HepG2 (cell line): ENCODE measurements around the gene ZNF225. TPM values are rescaled to one million over a fixed set of nuclear protein-coding genes. Genes with fewer than 3 reads are reported as not detected.
A peak's percentile ranks its signal among the peaks of the same experiment; 100 is the strongest.

Experiments used
- ATF3 ChIP-seq: sonication (generic); formaldehyde crosslinking; IDR thresholded peaks from 2 replicates; pipeline ENCODE4 v1.4.0; 2020; ENCODE audit warnings: missing genetic modification reagents
- ETS1 ChIP-seq: sonication (generic); formaldehyde crosslinking; IDR thresholded peaks from 2 replicates; pipeline ENCODE4 v1.4.0; 2020; ENCODE audit warnings: missing genetic modification reagents
- FOSL2 ChIP-seq: sonication (generic); formaldehyde crosslinking; IDR thresholded peaks from 2 replicates; pipeline ENCODE4 v1.4.0; 2020; ENCODE audit warnings: missing genetic modification reagents
- GATAD1 ChIP-seq: IDR thresholded peaks from 2 replicates; pipeline ENCODE4 v1.6.1; 2016; ENCODE audit warnings: missing genetic modification reagents, missing compliant biosample characterization
- HDAC6 ChIP-seq: fragments of 200-600 bp; sonication (generic); IDR thresholded peaks from 2 replicates; pipeline ENCODE4 v1.7.0; 2017; ENCODE audit warnings: mild to moderate bottlenecking, antibody characterized with exemption, low read length, low read depth
- IKZF5 ChIP-seq: IDR thresholded peaks from 2 replicates; pipeline ENCODE4 v1.6.1; 2018; ENCODE audit warnings: missing genetic modification reagents, mild to moderate bottlenecking, missing compliant biosample characterization
- MTA1 ChIP-seq: sonication (generic); formaldehyde crosslinking; IDR thresholded peaks from 2 replicates; pipeline ENCODE4 v1.4.0; 2020; ENCODE audit warnings: missing genetic modification reagents, mild to moderate bottlenecking, borderline replicate concordance
- MXD1 ChIP-seq: sonication (generic); formaldehyde crosslinking; IDR thresholded peaks from 2 replicates; pipeline ENCODE4 v1.4.0; 2020; ENCODE audit warnings: mild to moderate bottlenecking, missing genetic modification reagents
- NFATC3 ChIP-seq: sonication (generic); formaldehyde crosslinking; IDR thresholded peaks from 2 replicates; pipeline ENCODE4 v1.5.1; 2020; ENCODE audit warnings: mild to moderate bottlenecking, missing genetic modification reagents
- SMARCE1 ChIP-seq: fragments of 450-650 bp; IDR thresholded peaks from 2 replicates; pipeline ENCODE4 v1.6.1; 2017; ENCODE audit warnings: borderline replicate concordance
- TBL1XR1 ChIP-seq: fragments of 150-350 bp; IDR thresholded peaks from 2 replicates; pipeline ENCODE4 v1.6.1; 2014; ENCODE audit warnings: borderline replicate concordance, low read length; ENCODE audit not compliant: partially characterized antibody
- THYN1 ChIP-seq: sonication (generic); formaldehyde crosslinking; IDR thresholded peaks from 2 replicates; pipeline ENCODE4 v1.8.1; 2023; ENCODE audit warnings: low read depth, mild to moderate bottlenecking, moderate library complexity, missing genetic modification reagents, borderline replicate concordance
- ZBTB10 ChIP-seq: sonication (generic); formaldehyde crosslinking; IDR thresholded peaks from 2 replicates; pipeline ENCODE4 v1.4.0; 2020; ENCODE audit warnings: missing genetic modification reagents, borderline replicate concordance
- ZGPAT ChIP-seq: IDR thresholded peaks from 2 replicates; pipeline ENCODE4 v1.6.1; 2016; ENCODE audit warnings: mild to moderate bottlenecking
- ZNF274 ChIP-seq: sonication (generic); formaldehyde crosslinking; IDR thresholded peaks from 2 replicates; pipeline ENCODE4 v1.5.1; 2020; ENCODE audit warnings: mild to moderate bottlenecking, missing genetic modification reagents
- ZNF576 ChIP-seq: sonication (generic); formaldehyde crosslinking; IDR thresholded peaks from 2 replicates; pipeline ENCODE4 v1.4.0; 2020; ENCODE audit warnings: mild to moderate bottlenecking, missing genetic modification reagents
- ZNF782 ChIP-seq: sonication (generic); formaldehyde crosslinking; IDR thresholded peaks from 2 replicates; pipeline ENCODE4 v1.4.0; 2020; ENCODE audit warnings: missing genetic modification reagents, mild to moderate bottlenecking, borderline replicate concordance
- polyA plus RNA-seq, 8 experiments: library from polyadenylated mRNA; depleted of rRNA in 3 of 8; stranded (reverse) in 7 of 8; unstranded in 1 of 8; fragments of >200 nt; fragmentation: Illumina TruSeq in 4 of 8; extraction: Trizol in 4 of 8; gene quantifications; 2 replicates each; pipeline versions ENCODE4 v1.2.1 to v1.2.3, GENCODE V29; 2011 to 2016; ENCODE audit warnings: low read depth in 4 of 8, missing spikeins in 1 of 8, mixed read lengths in 1 of 8; ENCODE audit not compliant: insufficient read depth in 1 of 8
- total RNA-seq, 5 experiments: library from RNA; depleted of rRNA; stranded (reverse); fragments of >200 nt; fragmentation: Illumina TruSeq; extraction: Trizol; gene quantifications; 2 replicates each; pipeline ENCODE4 v1.2.3, GENCODE V29; 2016; ENCODE audit warnings: low read depth in 1 of 5

ZNF225 gene
- total and polyA plus RNA-seq, 2 of the 13 experiments (the other 11 are each of a cell fraction or from before 2014, with no cell fraction given): 0.87 to 3.3 TPM

GRCh38 chr19:44093931-44094765 is 19.1 kb upstream of the ZNF225 start, which contains the start of gene ZNF224 (continued):
- TF ChIP-seq IKZF5 (CRISPR knock-in tag) (no peak), ETS1 (CRISPR knock-in tag) (no peak), ZNF782 (CRISPR knock-in tag) (0 out of 2 replicates have a peak, but pooled peaks have one; percentile 52), MXD1 (peak; percentile 40; the same call in 1 of the 2 replicates), TBL1XR1 (peak; percentile 50), THYN1 (CRISPR knock-in tag) (no peak), FOSL2 (CRISPR knock-in tag) (no peak), HDAC6 (no peak), ZNF576 (no peak), ATF3 (CRISPR knock-in tag) (no peak), SMARCE1 (no peak), ZBTB10 (CRISPR knock-in tag) (no peak), ZGPAT (0 out of 2 replicates have a peak, but pooled peaks have one; percentile 16), GATAD1 (CRISPR knock-in tag) (peak; percentile 73; the same call in 1 of the 2 replicates), ZNF274 (CRISPR knock-in tag) (peak; percentile 59; the same call in 1 of the 2 replicates), NFATC3 (CRISPR knock-in tag) (no peak; the same call in 1 of the 2 replicates), MTA1 (CRISPR knock-in tag) (no peak)
